H1 (cell line): ENCODE measurements around the gene ZNF541. TPM values are rescaled to one million over a fixed set of nuclear protein-coding genes. Genes with fewer than 3 reads are reported as not detected.

Source experiments
- POLR2A ChIP-seq, 2 experiments: IDR thresholded peaks; 1 replicate in 1 of 2; 2 replicates in 1 of 2; pipeline ENCODE4 v1.6.1; 2011; ENCODE audit warnings: low read depth in 2 of 2, low read length in 2 of 2, mild to moderate bottlenecking in 2 of 2; ENCODE audit errors: control extremely low read depth in 1 of 2
- SIRT6 ChIP-seq: IDR thresholded peaks from one replicate; pipeline ENCODE4 v1.7.1; 2012; ENCODE audit warnings: low read length, inconsistent platforms
- TBP ChIP-seq: IDR thresholded peaks from 2 replicates; pipeline ENCODE4 v1.6.1; 2011; ENCODE audit warnings: low read depth, low read length, improper control_type of control experiment
- polyA plus RNA-seq, 7 experiments: library from polyadenylated mRNA; depleted of rRNA in 3 of 7; stranded (reverse) in 5 of 7; unstranded in 2 of 7; fragments of >200 nt in 5 of 7; fragments of 200-250 nt in 2 of 7; gene quantifications; 1 replicate in 5 of 7; 2 replicates in 1 of 7; 4 replicates in 1 of 7; pipeline versions ENCODE4 v1.2.1 to v1.2.3, GENCODE V29; 2011 to 2013; ENCODE audit warnings: missing spikeins in 2 of 7, mixed read lengths in 2 of 7
- total RNA-seq: library from RNA; stranded (reverse); fragmentation: NEBNext Ultra II Directional; extraction: Animal tissue kit (Norgen Biotek cat#: 25700); gene quantifications from 2 replicates; pipeline ENCODE4 v1.2.1, GENCODE V29; 2021

The ZNF541 gene
- total and polyA plus RNA-seq, 2 of the 8 experiments (the other 6 are each of a cell fraction or from before 2014, with no cell fraction given): 0.05 TPM; not detected in 1

DNA sequence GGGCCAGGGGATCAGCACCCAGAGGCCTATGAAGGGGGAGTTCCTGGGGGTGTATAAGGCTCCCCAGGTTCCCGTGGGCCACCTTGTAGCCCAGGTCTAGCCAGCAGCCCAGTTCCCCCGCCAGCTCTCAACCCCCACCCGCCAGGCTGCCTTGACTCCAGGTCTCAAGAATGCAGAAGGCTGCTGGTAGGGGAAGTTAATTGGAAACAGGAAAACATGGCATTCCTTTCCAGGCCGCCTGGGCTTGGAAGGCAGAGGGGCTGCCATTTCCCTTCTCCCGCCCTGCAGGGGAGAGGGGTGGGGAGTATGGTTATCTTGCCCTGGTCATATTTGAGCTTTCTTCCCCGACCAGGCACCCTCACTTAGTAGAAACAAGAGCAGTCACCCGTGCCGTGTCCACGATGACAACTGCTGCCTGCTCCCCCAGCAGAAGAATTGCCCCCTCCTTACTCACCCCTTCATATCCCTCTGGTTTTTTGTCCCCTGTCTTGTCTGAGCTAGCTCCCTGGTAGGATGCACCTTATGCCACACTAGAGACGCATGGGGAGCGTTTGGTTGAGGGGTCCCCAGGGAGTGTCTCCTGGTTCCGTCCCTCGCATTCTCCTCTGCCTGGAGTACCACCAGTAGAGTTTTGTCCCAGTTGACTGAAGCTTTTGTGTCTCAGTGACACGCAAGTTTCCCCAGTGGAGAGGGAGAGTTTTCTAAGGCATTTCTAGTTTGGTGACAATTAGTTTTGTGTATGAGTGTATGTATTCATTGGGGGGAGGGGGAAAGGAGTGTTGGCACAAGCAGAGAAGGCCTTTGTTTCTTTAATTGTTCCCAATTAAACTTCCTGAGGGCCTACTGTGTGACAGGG is 40.4 kb upstream of the ZNF541 start (continued):
- 0 out of 3 replicates have a peak, but pooled peaks of 1 of the 2 experiments have one; percentile 51 for TF ChIP-seq POLR2A (IDR thresholded peaks at IDR 0.05; ENCODE audit: control extremely low read depth in 1 of 2, low read depth in 2 of 2, low read length in 2 of 2)
- TF ChIP-seq TBP: 0 out of 2 replicates have a peak, but pooled peaks have one; percentile 16
- no peak for TF ChIP-seq SIRT6
